IPS DF 6.9 (cell line): Measurements from ENCODE around the gene SRMS.
"Not testable (repeated sequence)": the region's sequence is repeated elsewhere in the genome, so short reads cannot be mapped to it uniquely, and the experiment has no call there.

Source experiments
- DNase-seq: peaks from one replicate; pipeline ENCODE4 v3.0.0-alpha.2; 2013; ENCODE audit warnings: low read depth, low spot score
- H3K27ac ChIP-seq: one replicate; pipeline ENCODE4 v1.5.1; 2013; ENCODE audit warnings: low read length, control low read depth
- H3K27me3 ChIP-seq: 2 replicates; pipeline ENCODE4 v1.6.1; 2013; ENCODE audit warnings: mild to moderate bottlenecking, low read length; ENCODE audit not compliant: control insufficient read depth, insufficient read depth
- H3K36me3 ChIP-seq: 2 replicates; pipeline ENCODE4 v1.6.1; 2013; ENCODE audit warnings: low read length; ENCODE audit not compliant: control insufficient read depth, insufficient read depth
- H3K4me1 ChIP-seq: 2 replicates; pipeline ENCODE4 v1.6.1; 2013; ENCODE audit warnings: low read length; ENCODE audit not compliant: control insufficient read depth, insufficient read depth
- H3K4me3 ChIP-seq: 2 replicates; pipeline ENCODE4 v1.5.1; 2013; ENCODE audit warnings: mild to moderate bottlenecking, low read length
- H3K9me3 ChIP-seq: 2 replicates; pipeline ENCODE4 v1.6.1; 2013; ENCODE audit warnings: low read length, inconsistent platforms; ENCODE audit not compliant: control insufficient read depth, insufficient read depth
- WGBS: extraction: QIAGEN DNeasy Blood & Tissue Kit; methylation state at CpG from one replicate; pipeline ENCODE4 v1.1.7; 2013; ENCODE audit warnings: mixed read lengths, missing lambda C conversion rate; ENCODE audit not compliant: insufficient read length, insufficient coverage; 5-methylcytosine and 5-hydroxymethylcytosine counted together

The SRMS gene

GRCh38 chr20:63577317-63577894 is 29.9 kb upstream of the SRMS start:
- no peak for DNase-seq
- WGBS, result no CpG with 5 or more reads among the region's 19 CpGs
- no peaks in the 10 kb centered on the region for H3K9me3 ChIP-seq
- H3K27me3 ChIP-seq, result no peaks in the 10 kb centered on the region
- H3K4me3 ChIP-seq, result no peak overlapping the region
- no peaks in the 10 kb centered on the region for H3K36me3 ChIP-seq
- H3K4me1 ChIP-seq, result peaks cover 2% of the 10 kb centered on the region; the same call in 1 of the 2 replicates
- H3K27ac ChIP-seq, result no peak overlapping the region

GRCh38 chr20:63576311-63576710 is 28.8 kb upstream of the SRMS start:
- DNase-seq, result no peak
- 0 out of 2 replicates have a peak, but pooled peaks cover 4% of the 10 kb centered on the region for H3K36me3 ChIP-seq
- peaks cover 2% of the 10 kb centered on the region; the same call in 1 of the 2 replicates for H3K4me1 ChIP-seq
- H3K27me3 ChIP-seq, result no peaks in the 10 kb centered on the region
- no peak overlapping the region for H3K4me3 ChIP-seq
- no peak overlapping the region for H3K27ac ChIP-seq
- no CpG with 5 or more reads among the region's 7 CpGs for WGBS
- H3K9me3 ChIP-seq, result no peaks in the 10 kb centered on the region

GRCh38 chr20:63574829-63575743 is 27.5 kb upstream of the SRMS start:
- Histone ChIP-seq H3K4me1 (peaks cover 2% of the 10 kb centered on the region; the same call in 1 of the 2 replicates), H3K4me3 (no peak overlapping the region), H3K36me3 (0 out of 2 replicates have a peak, but pooled peaks cover 4% of the 10 kb centered on the region), H3K27me3 (no peaks in the 10 kb centered on the region), H3K27ac (no peak overlapping the region), H3K9me3 (no peaks in the 10 kb centered on the region)
- WGBS, result no CpG with 5 or more reads among the region's 28 CpGs
- no peak for DNase-seq

- H3K4me1 ChIP-seq, result peaks cover 2% of the 10 kb centered on the region; the same call in 1 of the 2 replicates
- no peak within 1 kb of the TSS for H3K27ac ChIP-seq
- H3K4me3 ChIP-seq, result peak within 1 kb of the TSS; percentile 66; the same call in 1 of the 2 replicates
- no peak for DNase-seq
- H3K9me3 ChIP-seq, result no peaks in the 10 kb centered on the region
- no peaks in the 10 kb centered on the region for H3K27me3 ChIP-seq
- 0 out of 2 replicates have a peak, but pooled peaks cover 4% of the 10 kb centered on the region for H3K36me3 ChIP-seq
- no CpG with 5 or more reads among the region's 40 CpGs for WGBS
Observed at GRCh38 chr20:63574156-63574828, 26.7 kb upstream of the SRMS start, which contains the start of gene HELZ2. Gene HELZ2, minus strand, starts transcription at chr20:63574239. Its CDS starts 1,854 bp downstream, at chr20:63572385.

GRCh38 chr20:63573647-63574131 is 26.1 kb upstream of the SRMS start:
- Histone ChIP-seq H3K27ac (no peak overlapping the region), H3K36me3 (0 out of 2 replicates have a peak, but pooled peaks cover 4% of the 10 kb centered on the region), H3K9me3 (no peaks in the 10 kb centered on the region), H3K4me3 (peak overlapping the region; percentile 66; the same call in 1 of the 2 replicates), H3K4me1 (peaks cover 2% of the 10 kb centered on the region; the same call in 1 of the 2 replicates), H3K27me3 (no peaks in the 10 kb centered on the region)
- DNase-seq, result no peak
- no CpG with 5 or more reads among the region's 24 CpGs for WGBS

GRCh38 chr20:63572788-63573646 is 25.5 kb upstream of the SRMS start:
- no peaks in the 10 kb centered on the region for H3K27me3 ChIP-seq
- peaks cover 4% of the 10 kb centered on the region; the same call in 1 of the 2 replicates for H3K36me3 ChIP-seq
- H3K9me3 ChIP-seq, result no peaks in the 10 kb centered on the region
- peaks cover 2% of the 10 kb centered on the region; the same call in 1 of the 2 replicates for H3K4me1 ChIP-seq
- no peak overlapping the region; the same call in 1 of the 2 replicates for H3K4me3 ChIP-seq
- no peak for DNase-seq
- WGBS, result no CpG with 5 or more reads among the region's 34 CpGs
- no peak overlapping the region for H3K27ac ChIP-seq

GRCh38 chr20:63572071-63572787 is 24.7 kb upstream of the SRMS start:
- Histone ChIP-seq H3K36me3 (peaks cover 4% of the 10 kb centered on the region; the same call in 1 of the 2 replicates), H3K9me3 (no peaks in the 10 kb centered on the region), H3K4me3 (no peak overlapping the region), H3K27ac (no peak overlapping the region), H3K4me1 (peaks cover 2% of the 10 kb centered on the region; the same call in 1 of the 2 replicates), H3K27me3 (no peaks in the 10 kb centered on the region)
- WGBS, result no CpG with 5 or more reads among the region's 48 CpGs
- DNase-seq, result no peak

- WGBS, result no CpG with 5 or more reads among the region's 11 CpGs
- not testable (repeated sequence) for H3K27me3 ChIP-seq, H3K4me3 ChIP-seq, DNase-seq, H3K27ac ChIP-seq, H3K9me3 ChIP-seq, H3K4me1 ChIP-seq, H3K36me3 ChIP-seq
Observed at GRCh38 chr20:63571087-63571478, 23.5 kb upstream of the SRMS start.
